HEK293 (cell line): Measurements from ENCODE around the gene PYCARD.

ENCODE experiments used
- CTCF ChIA-PET: fragments of 350-600 bp; formaldehyde crosslinking; extraction: SDS; loops from one replicate; lab custom pipeline; 2021; ENCODE audit warnings: antibody characterized with exemption; lab: Yijun Ruan, JAX
- POLR2A ChIA-PET: fragments of 300-600 bp; formaldehyde crosslinking; extraction: SDS; loops from one replicate; lab custom pipeline; 2020; ENCODE audit warnings: antibody characterized with exemption, inconsistent platforms; lab: Yijun Ruan, JAX
- H3K27ac ChIP-seq: fragments of 200-500 bp; sonication (Bioruptor generic); 2 replicates; pipeline ENCODE4 v1.5.1; 2014; ENCODE audit warnings: low read depth, low read length, control low read depth, inconsistent platforms; ENCODE audit errors: extremely low read depth
- H3K36me3 ChIP-seq, 2 experiments: fragments of 200-500 bp in 1 of 2; sonication (Bioruptor generic) in 1 of 2; 1 replicate in 1 of 2; 2 replicates in 1 of 2; pipeline ENCODE4 v1.5.1; 2014 to 2017; ENCODE audit warnings: inconsistent platforms in 2 of 2, low read length in 2 of 2; ENCODE audit not compliant: control insufficient read depth in 2 of 2, insufficient read depth in 1 of 2
- H3K4me1 ChIP-seq: fragments of 200-500 bp; sonication (Bioruptor generic); 2 replicates; pipeline ENCODE4 v1.5.1; 2014; ENCODE audit warnings: mild to moderate bottlenecking, low read length, inconsistent platforms; ENCODE audit not compliant: control insufficient read depth, insufficient read depth
- H3K4me3 ChIP-seq: 2 replicates; pipeline ENCODE4 v1.5.1; 2011; ENCODE audit warnings: low read depth, mild to moderate bottlenecking, control low read depth, low read length, moderate library complexity
- H3K9me3 ChIP-seq: fragments of 200-500 bp; sonication (Bioruptor generic); 2 replicates; pipeline ENCODE4 v1.5.1; 2014; ENCODE audit warnings: low read depth, low read length, inconsistent platforms; ENCODE audit not compliant: control insufficient read depth, insufficient read depth
- BCL11A ChIP-seq: fragments of 450-650 bp; formaldehyde crosslinking; IDR thresholded peaks from 2 replicates; pipeline ENCODE4 v1.5.1; 2016; ENCODE audit warnings: low read depth, missing biosample characterization, missing genetic modification characterization
- GLI2 ChIP-seq: fragments of 450-650 bp; formaldehyde crosslinking; IDR thresholded peaks from 2 replicates; pipeline ENCODE4; 2017; ENCODE audit warnings: missing biosample characterization, missing genetic modification characterization, low read depth, borderline replicate concordance
- KLF7 ChIP-seq: fragments of 450-650 bp; formaldehyde crosslinking; IDR thresholded peaks from 2 replicates; pipeline ENCODE4 v1.5.1; 2016; ENCODE audit warnings: missing biosample characterization, missing genetic modification characterization, borderline replicate concordance
- SCRT1 ChIP-seq: fragments of 450-650 bp; formaldehyde crosslinking; IDR thresholded peaks from 2 replicates; pipeline ENCODE4 v1.5.1; 2016; ENCODE audit warnings: missing biosample characterization, missing genetic modification characterization, borderline replicate concordance
- SCRT2 ChIP-seq: fragments of 450-650 bp; formaldehyde crosslinking; IDR thresholded peaks from 2 replicates; pipeline ENCODE4 v1.5.1; 2016; ENCODE audit warnings: missing biosample characterization, missing genetic modification characterization
- YY1 ChIP-seq: fragments of 450-650 bp; formaldehyde crosslinking; IDR thresholded peaks from 2 replicates; pipeline ENCODE4 v1.5.1; 2018; ENCODE audit warnings: missing biosample characterization, missing genetic modification characterization
- YY2 ChIP-seq: fragments of 450-650 bp; formaldehyde crosslinking; IDR thresholded peaks from 2 replicates; pipeline ENCODE4 v1.5.1; 2016; ENCODE audit warnings: missing biosample characterization, missing genetic modification characterization
- ZNF174 ChIP-seq: fragments of 450-650 bp; formaldehyde crosslinking; IDR thresholded peaks from 2 replicates; pipeline ENCODE4 v1.5.0; 2017; ENCODE audit warnings: missing biosample characterization, mild to moderate bottlenecking, missing genetic modification characterization
- ZNF214 ChIP-seq: fragments of 450-650 bp; formaldehyde crosslinking; IDR thresholded peaks from 2 replicates; pipeline ENCODE4 v1.5.1; 2017; ENCODE audit warnings: missing biosample characterization, mild to moderate bottlenecking, missing genetic modification characterization, borderline replicate concordance
- ZNF23 ChIP-seq: fragments of 450-650 bp; formaldehyde crosslinking; IDR thresholded peaks from 2 replicates; pipeline ENCODE4 v1.5.1; 2016; ENCODE audit warnings: missing biosample characterization, missing genetic modification characterization, borderline replicate concordance
- ZNF280D ChIP-seq: fragments of 450-650 bp; formaldehyde crosslinking; IDR thresholded peaks from 2 replicates; pipeline ENCODE4 v1.5.1; 2016; ENCODE audit warnings: missing biosample characterization, missing genetic modification characterization
- ZNF311 ChIP-seq: fragments of 450-650 bp; formaldehyde crosslinking; IDR thresholded peaks from 2 replicates; pipeline ENCODE4 v1.5.1; 2017; ENCODE audit warnings: missing biosample characterization, missing genetic modification characterization, borderline replicate concordance
- ZNF335 ChIP-seq: fragments of 450-650 bp; formaldehyde crosslinking; conservative IDR thresholded peaks from 2 replicates; pipeline ENCODE4 v1.5.1; 2016; ENCODE audit warnings: missing biosample characterization, missing genetic modification characterization
- ZNF366 ChIP-seq: fragments of 450-650 bp; formaldehyde crosslinking; conservative IDR thresholded peaks from 2 replicates; pipeline ENCODE4 v1.5.1; 2016; ENCODE audit warnings: missing biosample characterization, missing genetic modification characterization
- ZNF561 ChIP-seq: fragments of 450-650 bp; IDR thresholded peaks from 2 replicates; pipeline ENCODE4 v1.5.1; 2018; ENCODE audit warnings: missing biosample characterization, missing genetic modification characterization, borderline replicate concordance
- ZNF600 ChIP-seq: fragments of 450-650 bp; formaldehyde crosslinking; IDR thresholded peaks from 2 replicates; pipeline ENCODE4 v1.5.1; 2016; ENCODE audit warnings: missing biosample characterization, missing genetic modification characterization
- ZNF610 ChIP-seq: fragments of 450-650 bp; formaldehyde crosslinking; IDR thresholded peaks from 2 replicates; pipeline ENCODE4 v1.5.1; 2016; ENCODE audit warnings: missing biosample characterization, missing genetic modification characterization, borderline replicate concordance
- ZNF629 ChIP-seq: fragments of 450-650 bp; formaldehyde crosslinking; IDR thresholded peaks from 2 replicates; pipeline ENCODE4 v1.5.1; 2017; ENCODE audit warnings: missing biosample characterization, missing genetic modification characterization
- ZNF658 ChIP-seq: fragments of 450-650 bp; formaldehyde crosslinking; IDR thresholded peaks from 2 replicates; pipeline ENCODE4; 2016; ENCODE audit warnings: missing biosample characterization, missing genetic modification characterization
- ZNF664 ChIP-seq: fragments of 450-650 bp; formaldehyde crosslinking; IDR thresholded peaks from 2 replicates; pipeline ENCODE4 v1.5.1; 2016; ENCODE audit warnings: missing biosample characterization, missing genetic modification characterization
- ZNF701 ChIP-seq: fragments of 450-650 bp; formaldehyde crosslinking; IDR thresholded peaks from 2 replicates; pipeline ENCODE4 v1.5.1; 2016; ENCODE audit warnings: missing biosample characterization, missing genetic modification characterization
- ZNF785 ChIP-seq: fragments of 450-650 bp; formaldehyde crosslinking; IDR thresholded peaks from 2 replicates; pipeline ENCODE4 v1.5.1; 2016; ENCODE audit warnings: missing biosample characterization, missing genetic modification characterization
- ZNF843 ChIP-seq: fragments of 450-650 bp; formaldehyde crosslinking; IDR thresholded peaks from 2 replicates; pipeline ENCODE4 v1.5.1; 2016; ENCODE audit warnings: missing biosample characterization, missing genetic modification characterization
- TF ChIP-seq, protein P1 (sequence below): fragments of 450-650 bp; formaldehyde crosslinking; IDR thresholded peaks from 2 replicates; pipeline ENCODE4 v1.5.1; 2017; ENCODE audit warnings: missing biosample characterization, missing genetic modification characterization
- TF ChIP-seq, protein P2 (sequence below): fragments of 450-650 bp; formaldehyde crosslinking; IDR thresholded peaks from 2 replicates; pipeline ENCODE4 v1.5.1; 2016; ENCODE audit warnings: missing biosample characterization, missing genetic modification characterization, borderline replicate concordance

The PYCARD gene

DNA sequence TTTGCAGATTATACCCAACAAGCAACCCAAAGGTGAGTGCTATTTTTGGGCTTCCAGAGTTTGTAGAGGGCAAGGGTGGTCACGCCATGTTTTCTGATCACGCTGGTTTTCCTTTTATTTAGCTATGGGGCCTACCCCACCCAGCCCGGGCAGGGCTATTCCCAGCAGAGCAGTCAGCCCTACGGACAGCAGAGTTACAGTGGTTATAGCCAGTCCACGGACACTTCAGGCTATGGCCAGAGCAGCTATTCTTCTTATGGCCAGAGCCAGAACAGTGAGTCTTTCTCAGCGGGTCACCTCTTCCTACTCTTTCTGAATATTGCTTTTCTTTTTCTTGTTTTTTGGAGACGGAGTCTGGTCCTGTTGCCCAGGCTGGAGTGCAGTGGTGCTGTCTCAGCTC, 20.2 kb downstream of the PYCARD start:
- TF ChIP-seq ZNF701 (no peak), GLI2 (tag by site-specific recombination) (no peak), ZNF280D (tag by site-specific recombination) (no peak), ZNF843 (no peak), ZNF600 (tag by site-specific recombination) (peak; percentile 69; the same call in 1 of the 2 replicates), YY1 (tag by site-specific recombination) (no peak), YY2 (tag by site-specific recombination) (no peak)
- TF ChIP-seq, protein P1, sequence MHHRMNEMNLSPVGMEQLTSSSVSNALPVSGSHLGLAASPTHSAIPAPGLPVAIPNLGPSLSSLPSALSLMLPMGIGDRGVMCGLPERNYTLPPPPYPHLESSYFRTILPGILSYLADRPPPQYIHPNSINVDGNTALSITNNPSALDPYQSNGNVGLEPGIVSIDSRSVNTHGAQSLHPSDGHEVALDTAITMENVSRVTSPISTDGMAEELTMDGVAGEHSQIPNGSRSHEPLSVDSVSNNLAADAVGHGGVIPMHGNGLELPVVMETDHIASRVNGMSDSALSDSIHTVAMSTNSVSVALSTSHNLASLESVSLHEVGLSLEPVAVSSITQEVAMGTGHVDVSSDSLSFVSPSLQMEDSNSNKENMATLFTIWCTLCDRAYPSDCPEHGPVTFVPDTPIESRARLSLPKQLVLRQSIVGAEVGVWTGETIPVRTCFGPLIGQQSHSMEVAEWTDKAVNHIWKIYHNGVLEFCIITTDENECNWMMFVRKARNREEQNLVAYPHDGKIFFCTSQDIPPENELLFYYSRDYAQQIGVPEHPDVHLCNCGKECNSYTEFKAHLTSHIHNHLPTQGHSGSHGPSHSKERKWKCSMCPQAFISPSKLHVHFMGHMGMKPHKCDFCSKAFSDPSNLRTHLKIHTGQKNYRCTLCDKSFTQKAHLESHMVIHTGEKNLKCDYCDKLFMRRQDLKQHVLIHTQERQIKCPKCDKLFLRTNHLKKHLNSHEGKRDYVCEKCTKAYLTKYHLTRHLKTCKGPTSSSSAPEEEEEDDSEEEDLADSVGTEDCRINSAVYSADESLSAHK (tag by site-specific recombination): no peak
- TF ChIP-seq, protein P2, sequence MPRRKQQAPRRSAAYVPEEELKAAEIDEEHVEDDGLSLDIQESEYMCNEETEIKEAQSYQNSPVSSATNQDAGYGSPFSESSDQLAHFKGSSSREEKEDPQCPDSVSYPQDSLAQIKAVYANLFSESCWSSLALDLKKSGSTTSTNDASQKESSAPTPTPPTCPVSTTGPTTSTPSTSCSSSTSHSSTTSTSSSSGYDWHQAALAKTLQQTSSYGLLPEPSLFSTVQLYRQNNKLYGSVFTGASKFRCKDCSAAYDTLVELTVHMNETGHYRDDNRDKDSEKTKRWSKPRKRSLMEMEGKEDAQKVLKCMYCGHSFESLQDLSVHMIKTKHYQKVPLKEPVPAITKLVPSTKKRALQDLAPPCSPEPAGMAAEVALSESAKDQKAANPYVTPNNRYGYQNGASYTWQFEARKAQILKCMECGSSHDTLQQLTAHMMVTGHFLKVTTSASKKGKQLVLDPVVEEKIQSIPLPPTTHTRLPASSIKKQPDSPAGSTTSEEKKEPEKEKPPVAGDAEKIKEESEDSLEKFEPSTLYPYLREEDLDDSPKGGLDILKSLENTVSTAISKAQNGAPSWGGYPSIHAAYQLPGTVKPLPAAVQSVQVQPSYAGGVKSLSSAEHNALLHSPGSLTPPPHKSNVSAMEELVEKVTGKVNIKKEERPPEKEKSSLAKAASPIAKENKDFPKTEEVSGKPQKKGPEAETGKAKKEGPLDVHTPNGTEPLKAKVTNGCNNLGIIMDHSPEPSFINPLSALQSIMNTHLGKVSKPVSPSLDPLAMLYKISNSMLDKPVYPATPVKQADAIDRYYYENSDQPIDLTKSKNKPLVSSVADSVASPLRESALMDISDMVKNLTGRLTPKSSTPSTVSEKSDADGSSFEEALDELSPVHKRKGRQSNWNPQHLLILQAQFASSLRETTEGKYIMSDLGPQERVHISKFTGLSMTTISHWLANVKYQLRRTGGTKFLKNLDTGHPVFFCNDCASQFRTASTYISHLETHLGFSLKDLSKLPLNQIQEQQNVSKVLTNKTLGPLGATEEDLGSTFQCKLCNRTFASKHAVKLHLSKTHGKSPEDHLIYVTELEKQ (tag by site-specific recombination): no peak
- CTCF ChIA-PET: interaction anchor here (0.7 to 1.3 kb wide), 2 partner anchors 8 to 39 kb away, joined by 3 read pairs; no protein-coding TSS in a partner anchor

DNA sequence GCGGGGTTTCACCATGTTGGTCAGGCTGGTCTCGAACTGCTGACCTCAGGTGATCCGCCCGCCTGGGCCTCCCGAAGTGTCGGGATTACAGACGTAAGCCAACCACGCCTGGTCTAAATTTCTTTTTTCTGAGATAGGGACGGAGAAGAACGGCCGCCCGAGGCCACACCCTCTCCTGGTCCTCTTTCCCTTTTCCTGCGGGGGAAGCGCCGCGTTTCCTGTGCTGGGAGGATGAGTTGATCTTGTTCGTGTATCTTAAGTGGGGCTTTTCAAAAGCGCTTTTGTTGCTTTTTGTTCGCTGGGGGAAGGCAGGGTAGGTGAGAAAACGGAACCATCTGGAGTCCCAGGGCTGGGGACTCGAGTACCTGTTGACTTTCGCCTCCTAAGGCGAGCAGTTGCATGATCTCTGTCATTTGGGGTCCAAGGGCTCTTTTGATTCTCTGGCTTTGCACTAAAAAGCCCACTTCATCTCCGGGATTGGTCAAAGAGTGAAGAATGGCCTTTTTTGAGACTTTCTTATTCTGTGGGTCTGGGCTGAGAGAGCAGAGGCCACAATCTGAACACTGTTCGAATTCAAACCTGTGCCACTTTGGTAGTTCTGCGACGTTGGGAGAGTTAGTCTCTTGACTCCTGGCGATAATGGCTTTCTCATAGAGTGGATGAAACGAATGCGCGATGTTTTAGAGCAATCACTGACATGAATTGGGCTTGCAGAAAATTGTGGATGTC, 21.3 kb downstream of the PYCARD start:
- CTCF ChIA-PET: interaction anchor here (0.7 kb wide), 1 partner anchor 9 kb away, joined by 3 read pairs; no protein-coding TSS in a partner anchor
- peak; percentile 0; the same call in 1 of the 2 replicates for TF ChIP-seq ZNF561 (tag by site-specific recombination)
- TF ChIP-seq ZNF335: peak; percentile 4; the same call in 1 of the 2 replicates
- no peak for TF ChIP-seq ZNF610 (tag by site-specific recombination)
- TF ChIP-seq ZNF658 (tag by site-specific recombination): no peak
- no peak for TF ChIP-seq ZNF174 (tag by site-specific recombination)
- TF ChIP-seq ZNF311 (tag by site-specific recombination): no peak
- TF ChIP-seq ZNF366 (tag by site-specific recombination): no peak
- no peak for TF ChIP-seq ZNF23 (tag by site-specific recombination)
- peak; percentile 62; the same call in 1 of the 2 replicates for TF ChIP-seq ZNF664 (tag by site-specific recombination)
- TF ChIP-seq BCL11A (tag by site-specific recombination): no peak
- TF ChIP-seq SCRT2 (tag by site-specific recombination): peak; percentile 95
- TF ChIP-seq ZNF214 (tag by site-specific recombination): no peak
- TF ChIP-seq ZNF785: no peak
- TF ChIP-seq KLF7 (tag by site-specific recombination): 0 out of 2 replicates have a peak, but pooled peaks have one; percentile 22
- TF ChIP-seq ZNF629 (tag by site-specific recombination): no peak
- no peak for TF ChIP-seq ZNF701
- no peak for TF ChIP-seq ZNF843
- TF ChIP-seq SCRT1: peak; percentile 74; the same call in 1 of the 2 replicates
- POLR2A ChIA-PET: interaction anchor here (0.5 to 4.8 kb wide), 32 partner anchors 9 to 692 kb away, joined by 3 to 107 read pairs (median 6); partner anchors contain the start of genes KAT8, PYDC1, STX4 and VKORC1
- no peaks in the 10 kb centered on the region for H3K4me1 ChIP-seq
- H3K27ac ChIP-seq: peak overlapping the region; percentile 91; the same call in 1 of the 2 replicates
- peak overlapping the region; percentile 72 for H3K4me3 ChIP-seq
- peaks cover 33 to 55% of the 10 kb centered on the region in 2 experiments for H3K36me3 ChIP-seq
- H3K9me3 ChIP-seq: no peaks in the 10 kb centered on the region

More for the DNA sequence above, 20.2 kb downstream of the PYCARD start:
- Histone ChIP-seq H3K27ac (no peak overlapping the region), H3K9me3 (no peaks in the 10 kb centered on the region), H3K36me3 (peaks cover 42 to 66% of the 10 kb centered on the region in 2 experiments), H3K4me1 (no peaks in the 10 kb centered on the region), H3K4me3 (peak overlapping the region; percentile 72)
- POLR2A ChIA-PET: interaction anchor here (1.1 to 2.3 kb wide), 3 partner anchors 15 to 65 kb away, joined by 3 to 7 read pairs (median 5); partner anchors contain the start of gene KAT8
